GM18507 (cell line): ENCODE data around the gene VCAN.
"Not testable (repeated sequence)": the region's sequence is repeated elsewhere in the genome, so short reads cannot be mapped to it uniquely, and the experiment has no call there.

Experiments used
- DNase-seq: peaks from one replicate; pipeline ENCODE4 v3.0.0; 2011; ENCODE audit warnings: low read depth; ENCODE audit not compliant: insufficient read length; ENCODE audit errors: extremely low spot score
- FAIRE-seq: peaks from 2 replicates; lab custom pipeline; 2011; peaks lifted over from hg19 to GRCh38; lab: Jason Lieb, UNC

The VCAN gene

DNA sequence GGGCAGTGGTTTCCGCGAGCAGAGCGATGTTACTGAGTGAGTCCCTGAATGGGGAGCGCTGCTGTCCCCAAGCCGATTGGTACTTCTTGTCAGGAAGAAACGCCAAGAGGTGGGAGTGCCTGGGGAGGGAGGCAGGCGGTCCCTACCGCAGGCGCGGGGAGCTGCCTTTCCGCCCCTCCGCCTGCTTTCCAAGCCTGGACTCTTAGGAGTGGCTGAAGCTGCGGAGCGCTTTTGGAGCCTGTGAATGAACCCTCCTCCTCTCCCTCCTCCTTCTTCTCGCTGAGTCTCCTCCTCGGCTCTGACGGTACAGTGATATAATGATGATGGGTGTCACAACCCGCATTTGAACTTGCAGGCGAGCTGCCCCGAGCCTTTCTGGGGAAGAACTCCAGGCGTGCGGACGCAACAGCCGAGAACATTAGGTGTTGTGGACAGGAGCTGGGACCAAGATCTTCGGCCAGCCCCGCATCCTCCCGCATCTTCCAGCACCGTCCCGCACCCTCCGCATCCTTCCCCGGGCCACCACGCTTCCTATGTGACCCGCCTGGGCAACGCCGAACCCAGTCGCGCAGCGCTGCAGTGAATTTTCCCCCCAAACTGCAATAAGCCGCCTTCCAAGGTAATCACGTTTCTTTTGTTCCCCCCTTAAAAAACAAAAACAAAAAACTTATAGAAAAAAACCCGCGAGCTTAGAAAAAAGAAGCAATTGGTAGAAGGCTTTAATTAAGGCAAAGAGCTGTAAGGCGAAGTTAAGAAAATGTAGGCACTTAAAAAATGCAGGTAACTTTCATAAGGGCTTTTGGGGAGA is at the start of gene VCAN:
VCAN (plus strand) TSS at position 340 of the 808 bp plus-strand sequence. CDS start 11,775 bp downstream, outside the sequence.
- no peak for DNase-seq
- no peak for FAIRE-seq

- DNase-seq (no peak), FAIRE-seq (no peak)
These were observed 49.3 kb upstream of the VCAN start for GRCh38 chr5:83422284-83422683.

DNA sequence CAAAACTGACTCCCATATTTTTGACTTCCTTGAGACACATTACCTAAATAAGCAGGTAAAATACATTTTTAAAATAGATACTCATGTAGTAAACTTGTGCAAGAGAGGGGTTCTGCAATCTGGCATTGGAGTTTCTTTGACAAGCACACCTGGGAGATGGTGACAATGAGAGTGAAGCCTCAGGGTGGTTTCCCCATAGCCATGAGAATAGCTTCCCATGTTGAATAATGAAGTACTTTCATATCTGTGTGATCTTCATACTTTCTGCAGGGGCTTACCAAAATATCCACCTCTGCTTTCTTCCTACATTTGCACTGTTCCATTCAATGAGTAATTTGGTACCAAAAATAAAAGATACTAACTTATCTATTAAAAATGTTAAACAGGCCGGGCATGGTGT is 44.7 kb upstream of the VCAN start:
- no peak for DNase-seq
- FAIRE-seq: peak; percentile 47

GRCh38 chr5:83428126-83428525 is 43.4 kb upstream of the VCAN start:
- no peak for FAIRE-seq

GRCh38 chr5:83428890-83429289 is 42.7 kb upstream of the VCAN start:
- FAIRE-seq (no peak), DNase-seq (no peak)

More at GRCh38 chr5:83428126-83428525, 43.4 kb upstream of the VCAN start:
- no peak for DNase-seq

DNA sequence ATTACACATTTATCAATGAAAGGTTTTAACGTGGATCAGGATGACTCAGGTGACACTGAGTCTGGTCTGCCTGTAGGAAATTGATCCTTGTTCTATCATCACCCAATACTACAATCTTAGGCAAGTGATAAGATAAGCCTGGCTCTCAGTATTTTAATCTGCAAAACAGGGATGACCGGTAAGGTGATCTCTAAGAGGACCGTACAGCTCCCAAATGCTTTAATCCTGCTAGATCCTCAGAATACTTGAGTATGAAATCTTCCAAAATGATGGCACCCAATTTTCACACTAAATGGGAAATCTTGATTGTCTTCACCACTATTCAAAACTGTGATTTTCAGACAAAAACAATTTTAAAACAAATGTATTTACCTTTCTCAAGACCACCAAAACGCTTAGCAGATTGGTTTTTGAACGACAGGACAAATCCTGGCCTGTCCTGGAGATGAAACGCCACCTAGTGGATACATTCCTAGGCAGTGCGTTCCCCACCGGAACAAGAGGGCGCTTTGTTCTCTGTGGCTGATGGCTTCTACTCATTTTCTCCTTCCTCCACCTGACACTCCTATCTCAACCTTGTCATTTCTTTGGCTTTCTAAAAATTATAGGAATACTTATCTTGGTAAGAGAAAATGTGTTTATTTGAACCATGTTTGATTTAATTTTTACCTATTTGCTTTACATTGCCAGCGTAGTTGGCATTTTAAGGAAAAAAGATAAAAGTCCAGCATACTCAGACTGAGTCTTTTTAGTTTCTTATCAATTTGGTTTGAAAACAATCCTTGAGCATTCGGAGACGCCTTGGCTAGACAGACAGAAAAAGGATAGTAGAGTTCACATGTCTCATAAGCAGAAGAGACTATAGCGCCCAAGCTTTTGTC is 41.2 kb upstream of the VCAN start:
- peak; percentile 23 for DNase-seq
- FAIRE-seq: peak; percentile 85

- FAIRE-seq: no peak
- DNase-seq: no peak
These were observed 37.7 kb upstream of the VCAN start for GRCh38 chr5:83433891-83434290.

DNA sequence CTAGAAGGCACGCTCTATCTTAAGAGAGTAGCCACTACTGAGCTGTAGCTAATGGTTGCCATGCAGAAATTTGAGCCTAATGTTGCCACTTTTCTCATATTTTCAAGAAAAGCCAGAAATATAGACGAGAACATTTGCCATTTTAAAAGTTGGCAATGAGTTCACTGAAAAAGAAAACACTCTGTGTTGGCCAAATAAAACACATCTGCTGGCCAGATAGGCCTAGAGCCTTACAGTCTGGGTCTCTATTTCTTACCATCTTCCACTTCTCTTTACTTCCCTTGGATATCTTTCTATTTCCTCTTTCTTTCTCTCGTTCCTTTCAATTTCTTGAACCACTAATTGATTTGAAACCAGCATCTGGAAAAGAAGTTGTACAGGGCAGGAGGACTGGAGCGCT is 36.6 kb upstream of the VCAN start:
- DNase-seq: no peak

GRCh38 chr5:83436276-83436675 is 35.3 kb upstream of the VCAN start:
- no peak for FAIRE-seq
- DNase-seq: no peak

More for the DNA sequence above, 36.6 kb upstream of the VCAN start:
- no peak for FAIRE-seq

GRCh38 chr5:83437697-83438096 is 33.8 kb upstream of the VCAN start:
- not testable (repeated sequence) for DNase-seq, FAIRE-seq

GRCh38 chr5:83440826-83441225 is 30.7 kb upstream of the VCAN start:
- FAIRE-seq: no peak
- no peak for DNase-seq

GRCh38 chr5:83441747-83442146 is 29.8 kb upstream of the VCAN start:
- FAIRE-seq: peak; percentile 59
- no peak for DNase-seq

- no peak for DNase-seq
- no peak for FAIRE-seq
These were observed 28.0 kb upstream of the VCAN start for GRCh38 chr5:83443534-83443933.

- FAIRE-seq (no peak), DNase-seq (no peak)
These were observed 27.1 kb upstream of the VCAN start for GRCh38 chr5:83444445-83444844.

DNA sequence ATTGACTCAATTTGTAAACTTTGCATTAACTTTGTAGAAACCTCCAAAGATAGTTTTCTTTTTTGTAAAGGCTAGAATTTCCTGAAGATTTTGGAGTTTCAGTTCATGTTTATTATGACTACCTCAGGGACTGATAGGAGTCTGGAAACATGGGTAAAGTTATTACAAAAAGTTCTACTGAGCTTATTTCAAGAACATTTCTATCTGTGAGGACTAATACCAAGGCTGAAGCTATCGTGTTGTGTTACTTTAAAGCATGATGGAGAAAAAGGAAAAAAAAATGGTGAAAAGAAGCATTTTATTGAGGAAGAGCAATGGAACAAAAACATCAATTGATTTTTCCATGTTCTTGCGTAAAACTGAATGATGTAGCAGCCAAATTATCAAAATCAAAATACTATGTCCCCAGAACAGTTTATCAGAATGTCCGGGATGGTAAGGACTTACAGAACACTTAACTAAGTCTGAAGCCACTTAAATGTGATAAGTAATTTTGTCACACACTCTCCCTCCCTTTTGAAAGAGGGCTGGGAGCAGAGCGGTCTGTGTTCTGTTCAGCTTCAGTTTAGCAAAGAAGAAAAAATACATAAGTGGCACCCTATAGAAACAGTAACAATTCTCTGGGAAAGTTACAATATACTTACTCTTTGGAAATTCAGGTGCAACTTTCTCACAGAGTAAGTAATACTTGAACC is 25.1 kb upstream of the VCAN start:
- DNase-seq (no peak), FAIRE-seq (no peak)

DNA sequence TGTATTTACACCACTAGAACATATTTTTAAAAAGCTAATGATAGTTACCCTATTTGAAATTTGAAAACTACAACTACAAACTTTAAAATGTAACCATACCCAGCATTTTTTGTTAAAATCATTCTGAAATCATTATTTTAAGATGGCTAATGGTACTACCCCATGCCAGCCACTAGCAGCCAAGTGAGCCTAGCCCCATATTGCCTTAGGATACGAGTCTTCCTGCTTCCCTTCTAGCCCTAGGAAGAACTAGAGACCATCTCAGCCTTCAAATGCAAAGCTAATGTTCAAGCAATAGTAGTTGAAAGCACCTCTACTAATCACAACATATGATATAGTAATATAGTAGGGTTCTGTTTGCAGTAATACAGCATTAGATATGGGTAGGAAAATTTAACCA is 24.0 kb upstream of the VCAN start:
- no peak for DNase-seq
- FAIRE-seq: no peak

DNA sequence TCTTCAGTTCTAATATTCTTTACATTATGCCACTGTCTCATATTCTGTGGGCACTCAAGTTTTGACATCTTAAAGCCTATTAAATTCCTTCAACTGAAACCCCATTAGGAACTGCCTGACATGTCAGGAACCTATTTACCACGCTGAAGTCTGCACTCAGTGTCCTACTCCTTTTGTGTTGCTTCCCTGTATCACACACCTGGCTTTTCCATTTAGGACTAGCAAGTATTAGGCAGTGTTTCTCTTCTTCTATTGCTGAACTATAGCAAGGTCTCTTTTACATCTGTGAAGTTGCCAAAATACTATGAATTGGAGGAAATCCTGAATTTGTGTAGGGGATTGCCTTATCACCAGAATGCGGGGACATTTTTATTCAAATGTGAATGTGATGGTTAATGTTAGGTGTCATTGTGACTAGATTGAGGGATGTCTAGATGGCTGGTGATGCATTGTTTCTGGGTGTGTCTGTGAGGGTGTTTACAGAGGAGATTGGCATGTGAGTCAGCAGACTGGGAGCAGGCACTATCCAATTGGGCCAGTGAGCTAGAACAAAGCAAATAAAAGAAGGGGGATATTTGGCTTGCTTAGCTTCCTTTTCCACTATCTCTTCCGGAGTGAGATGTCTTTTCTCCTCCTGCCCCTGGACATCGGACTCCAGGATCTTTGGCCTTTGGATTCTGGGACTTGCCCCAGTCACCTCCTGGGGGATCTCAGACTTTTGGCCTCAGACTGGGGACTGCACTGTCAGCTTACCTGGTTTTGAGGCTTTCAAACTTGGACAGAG is 21.2 kb upstream of the VCAN start:
- FAIRE-seq (no peak), DNase-seq (no peak)

- FAIRE-seq (no peak), DNase-seq (no peak)
These were observed 20.6 kb upstream of the VCAN start for GRCh38 chr5:83450967-83451248.

GRCh38 chr5:83451955-83452354 is 19.6 kb upstream of the VCAN start:
- FAIRE-seq (no peak), DNase-seq (no peak)
